GM12878 (cell line): ENCODE data around the gene DLST. TPM values are rescaled to one million over a fixed set of nuclear protein-coding genes. Genes with fewer than 3 reads are reported as not detected.

Experiments used
- ATAC-seq: fragments of 200-7000 bp; cut with Tn5 transposase; 3 replicates; pipeline ENCODE4 v1.9.1; 2020; ENCODE audit warnings: mild to moderate bottlenecking, moderate library complexity
- BruUV-seq: library from RNA; stranded (reverse); fragments of 400-500 nt; replicated peaks from 2 replicates; lab custom pipeline; 2021; lab: Mats Ljungman, UMichigan
- CTCF ChIA-PET: fragments of 300-600 bp; sonication (Branson Sonifier 250); formaldehyde crosslinking; extraction: SDS; loops from one replicate; lab custom pipeline; 2021; ENCODE audit warnings: inconsistent platforms; lab: Yijun Ruan, JAX
- POLR2A ChIA-PET: fragments of 350-600 bp; formaldehyde crosslinking; extraction: SDS; loops from one replicate; lab custom pipeline; 2021; ENCODE audit warnings: inconsistent platforms; lab: Charles Lee
- RAD21 ChIA-PET: fragments of 300-600 bp; sonication (Branson Sonifier 250); formaldehyde crosslinking; loops from one replicate; lab custom pipeline; 2023; ENCODE audit warnings: antibody characterized with exemption; ENCODE audit not compliant: unreplicated experiment; lab: Charles Lee
- SMC1A ChIA-PET: fragments of 300-600 bp; sonication (Branson Sonifier 250); formaldehyde crosslinking; loops from one replicate; lab custom pipeline; 2023; ENCODE audit not compliant: unreplicated experiment, uncharacterized antibody; lab: Charles Lee
- DNase-seq: peaks from one replicate; pipeline ENCODE4 v3.0.0-alpha.2; 2011; ENCODE audit warnings: low read depth, low spot score
- FAIRE-seq: peaks from 3 replicates; lab custom pipeline; 2011; peaks lifted over from hg19 to GRCh38; lab: Jason Lieb, UNC
- H2AFZ ChIP-seq: 2 replicates; pipeline ENCODE4 v1.6.0; 2011; ENCODE audit warnings: low read depth, low read length, control low read depth; ENCODE audit not compliant: control insufficient read depth
- H3K27ac ChIP-seq: 2 replicates; pipeline ENCODE4 v1.5.1; 2011; ENCODE audit warnings: control low read depth; ENCODE audit not compliant: control insufficient read depth, insufficient read depth
- H3K27me3 ChIP-seq, 2 experiments: replicated peaks in 1 of 2; 2 replicates each; pipeline versions ENCODE4 v1.6.0 to v1.6.1; 2011; ENCODE audit warnings: low read length in 1 of 2; ENCODE audit not compliant: control insufficient read depth in 2 of 2, insufficient read depth in 2 of 2
- H3K36me3 ChIP-seq, 2 experiments: 2 replicates each; pipeline ENCODE4 v1.5.1; 2011; ENCODE audit warnings: low read length in 1 of 2; ENCODE audit not compliant: control insufficient read depth in 2 of 2, insufficient read depth in 2 of 2
- H3K4me1 ChIP-seq: 2 replicates; pipeline ENCODE4 v1.6.1; 2011; ENCODE audit warnings: mild to moderate bottlenecking, low read length, moderate library complexity, mixed read lengths; ENCODE audit not compliant: control insufficient read depth, insufficient read depth
- H3K4me2 ChIP-seq: 2 replicates; pipeline ENCODE4 v1.6.0; 2011; ENCODE audit warnings: control low read depth; ENCODE audit not compliant: control insufficient read depth, insufficient read depth
- H3K4me3 ChIP-seq: fragments of 200-600 bp; sonication (generic); 2 replicates; pipeline ENCODE4 v1.5.1; 2016
- H3K79me2 ChIP-seq: 2 replicates; pipeline ENCODE4 v1.6.0; 2011; ENCODE audit warnings: low read length; ENCODE audit not compliant: control insufficient read depth, insufficient read depth
- H3K9ac ChIP-seq: 2 replicates; pipeline ENCODE4 v1.8.0; 2011; ENCODE audit warnings: low read length, control low read depth, mixed read lengths; ENCODE audit not compliant: control insufficient read depth, insufficient read depth
- H3K9me3 ChIP-seq: replicated peaks from 3 replicates; pipeline ENCODE4 v1.5.1; 2011; ENCODE audit warnings: mild to moderate bottlenecking, low read length; ENCODE audit not compliant: control insufficient read depth, insufficient read depth
- H4K20me1 ChIP-seq: 2 replicates; pipeline ENCODE4 v1.6.0; 2011; ENCODE audit not compliant: control insufficient read depth, insufficient read depth
- BCLAF1 ChIP-seq: fragments of 450-650 bp; IDR thresholded peaks from 2 replicates; pipeline ENCODE4 v1.6.1; 2017; ENCODE audit warnings: antibody characterized with exemption, mild to moderate bottlenecking, moderate library complexity
- CREM ChIP-seq: IDR thresholded peaks from 2 replicates; pipeline ENCODE4 v1.6.1; 2014; ENCODE audit warnings: antibody characterized with exemption, low read depth
- CTCF ChIP-seq, 3 experiments: IDR thresholded peaks in 2 of 3; conservative IDR thresholded peaks in 1 of 3; 2 replicates each; pipeline ENCODE4 v1.5.1; 2011; ENCODE audit warnings: low read depth in 3 of 3, low read length in 3 of 3, mild to moderate bottlenecking in 3 of 3, control low read depth in 2 of 3, moderate library complexity in 2 of 3, inconsistent platforms in 1 of 3, mixed read lengths in 1 of 3; ENCODE audit not compliant: control insufficient read depth in 2 of 3, insufficient read depth in 1 of 3; ENCODE audit errors: extremely low read depth in 1 of 3
- E4F1 ChIP-seq: fragments of 450-650 bp; IDR thresholded peaks from 2 replicates; pipeline ENCODE4 v1.6.1; 2018; ENCODE audit warnings: borderline replicate concordance, mild to moderate bottlenecking; ENCODE audit not compliant: partially characterized antibody
- EZH2 ChIP-seq: IDR thresholded peaks from 2 replicates; pipeline ENCODE4 v1.6.1; 2012; ENCODE audit warnings: low read depth, mild to moderate bottlenecking, control low read depth, inconsistent platforms, low read length, borderline replicate concordance; ENCODE audit not compliant: control insufficient read depth
- FOXM1 ChIP-seq: IDR thresholded peaks from 2 replicates; pipeline ENCODE4 v1.6.1; 2012; ENCODE audit warnings: low read depth, mild to moderate bottlenecking, inconsistent platforms, low read length, moderate library complexity
- GABPA ChIP-seq: IDR thresholded peaks from 2 replicates; pipeline ENCODE4 v1.6.1; 2014; ENCODE audit warnings: antibody characterized with exemption, low read depth, mild to moderate bottlenecking, inconsistent platforms
- HDAC6 ChIP-seq: fragments of 200-600 bp; sonication (generic); IDR thresholded peaks from one replicate; pipeline ENCODE4 v1.8.0; 2017; ENCODE audit warnings: antibody characterized with exemption; ENCODE audit not compliant: unreplicated experiment
- IKZF2 ChIP-seq, 2 experiments: fragments of 450-650 bp; IDR thresholded peaks; 2 replicates each; pipeline ENCODE4 v1.6.1; 2017; ENCODE audit warnings: mild to moderate bottlenecking in 2 of 2, moderate library complexity in 2 of 2
- IRF3 ChIP-seq: fragments of 450-650 bp; IDR thresholded peaks from 2 replicates; pipeline ENCODE4 v1.6.1; 2014; ENCODE audit warnings: mild to moderate bottlenecking
- IRF4 ChIP-seq: IDR thresholded peaks from 2 replicates; pipeline ENCODE4 v1.6.1; 2011; ENCODE audit warnings: low read depth, low read length
- KDM1A ChIP-seq: fragments of 200-600 bp; sonication (generic); IDR thresholded peaks from 2 replicates; pipeline ENCODE4 v1.6.1; 2016; ENCODE audit warnings: borderline replicate concordance
- KLF5 ChIP-seq: fragments of 450-650 bp; IDR thresholded peaks from 2 replicates; pipeline ENCODE4 v1.6.1; 2014; ENCODE audit warnings: mild to moderate bottlenecking; ENCODE audit not compliant: partially characterized antibody
- RB1 ChIP-seq: fragments of 450-650 bp; formaldehyde crosslinking; IDR thresholded peaks from 2 replicates; pipeline ENCODE4 v1.6.1; 2017; ENCODE audit warnings: mild to moderate bottlenecking, borderline replicate concordance
- SPI1 ChIP-seq: IDR thresholded peaks from 2 replicates; pipeline ENCODE4 v1.6.1; 2011; ENCODE audit warnings: low read depth, mild to moderate bottlenecking, low read length, moderate library complexity, borderline replicate concordance; ENCODE audit not compliant: insufficient read depth
- STAT3 ChIP-seq: IDR thresholded peaks from 2 replicates; pipeline ENCODE4 v1.6.1; 2011; ENCODE audit warnings: low read depth, low read length, improper control_type of control experiment
- ZNF384 ChIP-seq: IDR thresholded peaks from 2 replicates; pipeline ENCODE4 v1.6.1; 2012; ENCODE audit warnings: low read depth, mild to moderate bottlenecking, low read length, improper control_type of control experiment, borderline replicate concordance
- WGBS: methylation state at CpG from one replicate; pipeline ENCODE4 v1.1.6; 2016; ENCODE audit warnings: low lambda C conversion rate; ENCODE audit not compliant: insufficient replicate concordance, insufficient coverage; ENCODE audit errors: missing lambda C conversion rate; 5-methylcytosine and 5-hydroxymethylcytosine counted together
- in situ Hi-C: fragments of 300-500 bp; cut with MboI; formaldehyde crosslinking; loops from 9 replicates; pipeline ENCODE4 v1.14.3; 2018; ENCODE audit warnings: mixed read lengths
- intact Hi-C: fragments of 100-400 bp; cut with micrococcal nuclease; formaldehyde crosslinking; loops from one replicate; pipeline ENCODE4 v1.14.2; 2022; ENCODE audit not compliant: unreplicated experiment
- polyA plus RNA-seq, 11 experiments: library from polyadenylated mRNA; depleted of rRNA in 4 of 11; unstranded in 6 of 11; stranded (reverse) in 5 of 11; fragments of >200 nt; fragmentation: Nextera tagmentation in 4 of 11; fragmentation: Illumina TruSeq in 1 of 11; extraction: Ambion mirVana in 4 of 11; extraction: Trizol in 1 of 11; gene quantifications; 1 replicate in 1 of 11; 2 replicates in 10 of 11; pipeline versions ENCODE4 v1.2.1 to v1.2.3, GENCODE V29; 2011 to 2016; ENCODE audit warnings: inconsistent platforms in 2 of 11, missing spikeins in 2 of 11, low read depth in 1 of 11
- total RNA-seq, 4 experiments: library from RNA; depleted of rRNA in 3 of 4; stranded (reverse); fragments of >200 nt in 3 of 4; fragmentation: Illumina TruSeq in 1 of 4; extraction: Trizol in 1 of 4; gene quantifications; 2 replicates each; pipeline versions ENCODE4 v1.2.1 to v1.2.3, GENCODE V29; 2013 to 2021

The DLST gene
- total and polyA plus RNA-seq, 10 of the 15 experiments (the other 5 are each of a cell fraction or from before 2014, with no cell fraction given): 2.9 to 141 (median 67.7) TPM

- Histone ChIP-seq H3K4me1 (no peaks in the 10 kb centered on the region), H3K9me3 (no peaks in the 10 kb centered on the region), H3K4me2 (no peak overlapping the region), H3K79me2 (no peaks in the 10 kb centered on the region), H3K9ac (no peak overlapping the region), H3K27me3 (no peaks in the 10 kb centered on the region), H4K20me1 (no peaks in the 10 kb centered on the region), H3K4me3 (no peak overlapping the region), H3K27ac (no peak overlapping the region), H3K36me3 (no peaks in the 10 kb centered on the region; a peak in 1 of 4 replicates), H2AFZ (no peak overlapping the region)
- ATAC-seq: no peak
- in situ Hi-C loops (no loop called here), intact Hi-C loops (no loop called here)
- no TSS peak for BruUV-seq
- POLR2A ChIA-PET: no interaction called here
- FAIRE-seq: no peak
- RAD21 ChIA-PET: no interaction called here
- no peak for DNase-seq
- SMC1A ChIA-PET: interaction anchor here (0.6 to 1.0 kb wide), 2 partner anchors 31 to 176 kb away, joined by 3 read pairs; no protein-coding TSS in a partner anchor
- 76% methylated on average over 10 of the region's 10 CpGs for WGBS
- CTCF ChIA-PET: interaction anchor here (1.3 to 26.0 kb wide), 2 partner anchors 20 to 54 kb away, joined by 3 to 552 read pairs; no protein-coding TSS in a partner anchor
- TF ChIP-seq CREM: no peak
- no peak for TF ChIP-seq KLF5
- no peak for TF ChIP-seq RB1
- no peak for TF ChIP-seq EZH2
- no peak for TF ChIP-seq IKZF2 (IDR thresholded peaks at IDR 0.05)
- TF ChIP-seq HDAC6: no peak
- no peak for TF ChIP-seq ZNF384
- no peak for TF ChIP-seq FOXM1
- TF ChIP-seq KDM1A: no peak
- TF ChIP-seq CTCF (IDR thresholded peaks at IDR 0.05 in 2 of 3, conservative IDR thresholded peaks at IDR 0.05 in 1 of 3; ENCODE audit: control insufficient read depth in 2 of 3, extremely low read depth in 1 of 3, insufficient read depth in 1 of 3, low read depth in 3 of 3, low read length in 3 of 3): no peak
- TF ChIP-seq IRF4: no peak
- TF ChIP-seq IRF3: no peak
- TF ChIP-seq BCLAF1: no peak
- no peak for TF ChIP-seq E4F1
- no peak for TF ChIP-seq SPI1
- TF ChIP-seq STAT3: no peak
- TF ChIP-seq GABPA: no peak
Observed at GRCh38 chr14:74912801-74913200, 31.1 kb downstream of the DLST start.
